ENCODE data around the gene EIF4B.

The EIF4B gene

GRCh38 chr12:53045696-53046045, 39.4 kb downstream of the EIF4B start:
- Histone ChIP-seq H3K79me1 (ENCODE audit: low read depth, low read length) (no peaks in the 10 kb centered on the region), H4K91ac (ENCODE audit: low read depth, low read length, poor library complexity) (no peak overlapping the region), H2AK5ac (ENCODE audit: low read depth, low read length) (no peak overlapping the region), H3K4me3 (ENCODE audit: low read length in 2 of 2) (peak overlapping the region in 1 of 2 donors; percentile 64), H2BK15ac (ENCODE audit: low read length) (no peak overlapping the region), H3K27me3 (ENCODE audit: control insufficient read depth in 3 of 3, insufficient read depth in 3 of 3, low read depth in 1 of 3, low read length in 3 of 3) (no peaks in the 10 kb centered on the region), H3K4me2 (ENCODE audit: insufficient read depth, low read length, poor library complexity, severe bottlenecking) (no peak overlapping the region), H3K9me3 (replicated peaks in 1 of 2; ENCODE audit: control insufficient read depth in 2 of 2, insufficient read depth in 1 of 2, low read depth in 1 of 2, low read length in 2 of 2) (no peaks in the 10 kb centered on the region), H3K9ac (ENCODE audit: low read depth, low read length, poor library complexity) (no peak overlapping the region), H3K36me3 (replicated peaks in 1 of 2; ENCODE audit: control insufficient read depth in 2 of 2, insufficient read depth in 2 of 2, low read length in 2 of 2) (peaks cover 0 to 13% of the 10 kb centered on the region in 2 donors), H2BK120ac (ENCODE audit: low read depth, low read length) (no peak overlapping the region), H3K14ac (ENCODE audit: low read length) (no peak overlapping the region), H2AFZ (ENCODE audit: low read length) (peak overlapping the region; percentile 94), H3K23ac (ENCODE audit: low read depth, low read length, poor library complexity) (no peak overlapping the region), H2BK12ac (ENCODE audit: low read length) (no peak overlapping the region), H3K18ac (ENCODE audit: low read length) (no peak overlapping the region), H3K27ac (replicated peaks; ENCODE audit: low read length) (no peak overlapping the region), H3K4me1 (ENCODE audit: control insufficient read depth in 2 of 2, insufficient read depth in 1 of 2, low read depth in 1 of 2, low read length in 2 of 2) (peaks cover 27 to 40% of the 10 kb centered on the region in 2 donors), H2BK5ac (ENCODE audit: low read length) (no peak overlapping the region), H4K8ac (ENCODE audit: low read depth, low read length) (no peak overlapping the region), H3K4ac (ENCODE audit: low read length) (no peak overlapping the region)
- no CpG with 5 or more reads among the region's 5 CpGs for WGBS, 2 donors (ENCODE audit: extremely low coverage in 2 of 2, insufficient read length in 2 of 2, insufficient replicate concordance in 1 of 2)
- DNase-seq (ENCODE audit: low spot score): no peak

DNA sequence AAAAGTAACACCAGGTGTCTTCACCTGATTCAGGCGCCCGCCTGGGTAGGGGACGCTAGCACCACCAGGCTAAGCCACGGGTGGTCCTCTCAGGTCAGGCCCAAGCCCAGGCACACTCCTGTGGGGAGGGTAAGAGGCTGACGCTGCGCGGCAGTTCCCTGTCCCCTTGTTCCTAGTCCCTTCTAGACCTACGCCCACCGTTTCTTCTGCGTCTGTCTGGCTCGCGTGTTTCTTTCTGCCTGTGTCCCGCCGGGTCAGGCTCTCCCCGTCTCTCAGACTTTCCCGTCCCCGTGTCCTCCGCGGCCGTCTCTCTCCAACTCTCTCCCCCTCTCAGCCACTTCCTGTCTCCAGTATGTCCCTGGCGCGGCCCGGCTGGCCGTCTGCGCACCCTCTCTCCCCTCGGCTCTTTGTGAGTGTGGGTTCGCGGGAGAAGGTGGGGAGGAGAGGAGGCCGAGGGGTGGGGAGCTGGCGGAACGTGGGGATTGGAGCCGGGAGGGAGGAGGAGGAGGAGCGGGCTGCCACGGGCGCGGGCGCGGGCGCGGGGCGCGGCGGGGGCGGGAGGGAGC, 40.5 kb downstream of the EIF4B start:
- Histone ChIP-seq H3K4me2 (ENCODE audit: insufficient read depth, low read length, poor library complexity, severe bottlenecking) (peak overlapping the region; percentile 92), H3K23ac (ENCODE audit: low read depth, low read length, poor library complexity) (peak overlapping the region; percentile 97), H2AFZ (ENCODE audit: low read length) (peak overlapping the region; percentile 94), H2BK5ac (ENCODE audit: low read length) (peak overlapping the region; percentile 85), H3K14ac (ENCODE audit: low read length) (peak overlapping the region; percentile 90), H2BK12ac (ENCODE audit: low read length) (peak overlapping the region; percentile 41), H3K79me1 (ENCODE audit: low read depth, low read length) (no peaks in the 10 kb centered on the region), H4K8ac (ENCODE audit: low read depth, low read length) (peak overlapping the region; percentile 57), H3K9me3 (replicated peaks in 1 of 2; ENCODE audit: control insufficient read depth in 2 of 2, insufficient read depth in 1 of 2, low read depth in 1 of 2, low read length in 2 of 2) (no peaks in the 10 kb centered on the region), H2BK15ac (ENCODE audit: low read length) (no peak overlapping the region), H3K4me3 (ENCODE audit: low read length in 2 of 2) (peak overlapping the region; percentile 64 to 81), H3K9ac (ENCODE audit: low read depth, low read length, poor library complexity) (peak overlapping the region; percentile 97), H3K36me3 (replicated peaks in 1 of 2; ENCODE audit: control insufficient read depth in 2 of 2, insufficient read depth in 2 of 2, low read length in 2 of 2) (peaks cover 0 to 10% of the 10 kb centered on the region in 2 donors), H3K18ac (ENCODE audit: low read length) (peak overlapping the region; percentile 97), H3K27ac (replicated peaks; ENCODE audit: low read length) (peak overlapping the region; percentile 39), H2AK5ac (ENCODE audit: low read depth, low read length) (peak overlapping the region; percentile 68), H3K4ac (ENCODE audit: low read length) (no peak overlapping the region), H2BK120ac (ENCODE audit: low read depth, low read length) (no peak overlapping the region), H3K4me1 (ENCODE audit: control insufficient read depth in 2 of 2, insufficient read depth in 1 of 2, low read depth in 1 of 2, low read length in 2 of 2) (peaks cover 37 to 51% of the 10 kb centered on the region in 2 donors), H3K27me3 (ENCODE audit: control insufficient read depth in 3 of 3, insufficient read depth in 3 of 3, low read depth in 1 of 3, low read length in 3 of 3) (no peaks in the 10 kb centered on the region), H4K91ac (ENCODE audit: low read depth, low read length, poor library complexity) (no peak overlapping the region)
- WGBS, 2 donors (ENCODE audit: extremely low coverage in 2 of 2, insufficient read length in 2 of 2, insufficient replicate concordance in 1 of 2): no CpG with 5 or more reads among the region's 44 CpGs
- peak; percentile 54 for DNase-seq (ENCODE audit: low spot score)

DNA sequence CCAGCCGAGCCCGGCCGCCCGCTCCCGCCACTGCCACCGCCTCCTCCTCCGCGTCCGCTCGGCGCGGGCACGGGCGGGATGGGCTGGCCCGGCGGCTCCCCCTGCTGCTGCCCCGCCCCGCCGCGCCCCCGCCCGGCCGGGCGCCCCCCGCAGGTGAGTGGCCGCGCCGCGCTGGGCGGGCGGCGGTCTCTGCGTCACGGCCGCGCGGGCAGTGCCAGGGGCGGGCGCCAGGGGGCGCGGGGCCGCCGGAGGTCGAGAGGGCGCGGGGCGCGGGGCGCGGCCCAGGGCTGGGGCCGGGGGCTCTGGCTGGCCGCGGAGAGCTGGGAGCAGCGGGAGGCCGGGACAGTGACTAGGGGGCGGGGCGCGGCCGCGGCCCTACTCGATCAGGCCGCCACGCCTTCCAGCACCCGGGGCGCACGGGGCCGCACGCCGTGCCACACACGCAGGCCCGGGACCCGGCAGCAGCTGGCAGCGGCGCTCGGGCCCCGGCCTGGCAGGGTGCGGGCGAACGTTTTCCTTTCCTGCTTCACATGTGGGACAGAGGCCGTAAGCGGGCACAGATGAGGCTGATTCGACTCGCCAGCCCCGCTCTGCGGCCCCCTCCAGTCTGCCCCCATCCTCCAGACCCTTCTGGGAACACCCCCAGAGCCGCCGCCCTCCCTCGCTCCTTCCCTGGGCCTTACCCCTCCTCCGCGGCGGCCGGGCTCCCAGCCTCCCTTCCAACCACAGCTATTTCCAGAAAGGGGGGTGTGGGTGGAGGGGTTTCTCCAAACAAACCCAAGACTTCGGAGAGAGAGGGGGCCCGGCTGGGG, 41.2 kb downstream of the EIF4B start:
- Histone ChIP-seq H2BK12ac (ENCODE audit: low read length) (no peak overlapping the region), H3K9ac (ENCODE audit: low read depth, low read length, poor library complexity) (peak overlapping the region; percentile 45), H3K27me3 (ENCODE audit: control insufficient read depth in 3 of 3, insufficient read depth in 3 of 3, low read depth in 1 of 3, low read length in 3 of 3) (no peaks in the 10 kb centered on the region), H2BK15ac (ENCODE audit: low read length) (peak overlapping the region; percentile 1), H3K4ac (ENCODE audit: low read length) (no peak overlapping the region), H2BK120ac (ENCODE audit: low read depth, low read length) (no peak overlapping the region), H3K79me1 (ENCODE audit: low read depth, low read length) (no peaks in the 10 kb centered on the region), H3K14ac (ENCODE audit: low read length) (no peak overlapping the region), H4K91ac (ENCODE audit: low read depth, low read length, poor library complexity) (no peak overlapping the region), H3K23ac (ENCODE audit: low read depth, low read length, poor library complexity) (peak overlapping the region; percentile 97), H3K36me3 (replicated peaks in 1 of 2; ENCODE audit: control insufficient read depth in 2 of 2, insufficient read depth in 2 of 2, low read length in 2 of 2) (peaks cover 0 to 8% of the 10 kb centered on the region in 2 donors), H3K27ac (replicated peaks; ENCODE audit: low read length) (peak overlapping the region; percentile 65), H2AK5ac (ENCODE audit: low read depth, low read length) (no peak overlapping the region), H3K4me1 (ENCODE audit: control insufficient read depth in 2 of 2, insufficient read depth in 1 of 2, low read depth in 1 of 2, low read length in 2 of 2) (peaks cover 38 to 49% of the 10 kb centered on the region in 2 donors), H3K4me2 (ENCODE audit: insufficient read depth, low read length, poor library complexity, severe bottlenecking) (peak overlapping the region; percentile 92), H3K9me3 (replicated peaks in 1 of 2; ENCODE audit: control insufficient read depth in 2 of 2, insufficient read depth in 1 of 2, low read depth in 1 of 2, low read length in 2 of 2) (no peaks in the 10 kb centered on the region), H2BK5ac (ENCODE audit: low read length) (peak overlapping the region; percentile 2), H4K8ac (ENCODE audit: low read depth, low read length) (no peak overlapping the region), H3K18ac (ENCODE audit: low read length) (peak overlapping the region; percentile 81), H3K4me3 (ENCODE audit: low read length in 2 of 2) (peak overlapping the region; percentile 64 to 68), H2AFZ (ENCODE audit: low read length) (peak overlapping the region; percentile 94)
- peak; percentile 69 for DNase-seq (ENCODE audit: low spot score)
- WGBS, 2 donors (ENCODE audit: extremely low coverage in 2 of 2, insufficient read length in 2 of 2, insufficient replicate concordance in 1 of 2): no CpG with 5 or more reads among the region's 94 CpGs

All from neuronal stem cell (in vitro differentiated cells).